Measurements from ENCODE around the gene PIK3R2. TPM values are rescaled to one million over a fixed set of nuclear protein-coding genes. Genes with fewer than 3 reads are reported as not detected.
A peak's percentile ranks its signal among the peaks of the same experiment; 100 is the strongest.

PIK3R2 gene
- total RNA-seq, 1 donor from 2014 or later = 21.6 TPM

DNA sequence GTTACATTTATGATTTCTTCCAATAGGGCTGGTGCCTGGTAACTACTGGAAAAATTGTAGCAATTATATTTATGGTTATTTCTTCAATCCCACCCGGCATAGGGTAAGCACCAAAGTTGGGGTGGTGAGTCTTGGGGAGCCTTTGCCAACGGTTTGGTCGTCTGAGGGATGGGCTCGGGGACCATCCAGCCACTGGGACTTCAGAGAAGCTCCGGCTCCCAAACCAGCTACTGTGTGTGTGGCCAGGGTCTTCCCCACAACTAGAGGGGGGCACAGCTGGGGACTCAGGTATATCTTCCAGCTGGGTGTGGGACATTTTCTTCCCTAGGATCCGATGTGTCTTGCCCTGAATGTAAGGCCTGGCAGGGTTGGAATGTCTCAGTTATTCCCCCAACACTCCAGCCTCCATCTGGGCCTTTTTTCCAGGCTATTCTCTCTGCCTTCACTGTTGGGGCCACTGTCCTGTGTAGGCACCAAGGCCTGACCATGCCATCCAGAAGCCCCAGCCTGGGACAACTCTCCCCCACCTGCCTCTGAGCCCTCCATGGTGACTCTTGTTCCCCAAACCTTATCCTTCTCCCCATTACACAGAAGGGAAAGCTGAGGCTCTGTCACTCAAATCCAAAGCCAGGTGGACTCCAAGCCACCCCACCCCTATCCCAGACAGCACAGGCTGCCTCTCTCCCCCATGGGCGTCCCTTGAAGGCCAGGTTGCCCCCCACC is 19.5 kb downstream of the PIK3R2 start:
- intact Hi-C loops (cut with DNase I) = no loop called here

GRCh38 chr19:18173054-18173571 is 20.1 kb downstream of the PIK3R2 start:
- no peak for TF ChIP-seq CTCF (IDR thresholded peaks at IDR 0.05)
- Histone ChIP-seq H3K9me3 (no peaks in the 10 kb centered on the region), H3K4me3 (peak overlapping the region; percentile 89), H3K27me3 (ENCODE audit: low read depth) (no peaks in the 10 kb centered on the region), H3K27ac (peak overlapping the region; percentile 81), H3K4me1 (peaks cover 18% of the 10 kb centered on the region), H3K36me3 (peaks cover 38% of the 10 kb centered on the region)
- ATAC-seq (peak; percentile 45 to 77), DNase-seq (peak; percentile 91)
- intact Hi-C loops (cut with DNase I) = no loop called here

More for the DNA sequence above, 19.5 kb downstream of the PIK3R2 start:
- no peak for TF ChIP-seq CTCF (IDR thresholded peaks at IDR 0.05)
- DNase-seq (no peak), ATAC-seq (no peak)
- H3K9me3 ChIP-seq = no peaks in the 10 kb centered on the region
- H3K4me3 ChIP-seq = no peak overlapping the region
- peaks cover 18% of the 10 kb centered on the region for H3K4me1 ChIP-seq
- H3K36me3 ChIP-seq = peaks cover 38% of the 10 kb centered on the region
- peak overlapping the region; percentile 81 for H3K27ac ChIP-seq
- no peaks in the 10 kb centered on the region for H3K27me3 ChIP-seq (ENCODE audit: low read depth)

GRCh38 chr19:18173572-18174288 is 20.8 kb downstream of the PIK3R2 start, which contains the start of gene IFI30:
Gene IFI30 (plus strand): TSS chr19:18173813. CDS start chr19:18173842, 29 bp downstream.
- Histone ChIP-seq H3K9me3 (no peaks in the 10 kb centered on the region), H3K27ac (peak within 1 kb of the TSS; percentile 81), H3K36me3 (peaks cover 34% of the 10 kb centered on the region), H3K4me3 (peak within 1 kb of the TSS; percentile 89), H3K27me3 (ENCODE audit: low read depth) (no peaks in the 10 kb centered on the region), H3K4me1 (peaks cover 18% of the 10 kb centered on the region)
- no peak for TF ChIP-seq CTCF (IDR thresholded peaks at IDR 0.05)
- intact Hi-C loops (cut with DNase I) = no loop called here
- DNase-seq (peak; percentile 92), ATAC-seq (peak; percentile 87 to 89)

DNA sequence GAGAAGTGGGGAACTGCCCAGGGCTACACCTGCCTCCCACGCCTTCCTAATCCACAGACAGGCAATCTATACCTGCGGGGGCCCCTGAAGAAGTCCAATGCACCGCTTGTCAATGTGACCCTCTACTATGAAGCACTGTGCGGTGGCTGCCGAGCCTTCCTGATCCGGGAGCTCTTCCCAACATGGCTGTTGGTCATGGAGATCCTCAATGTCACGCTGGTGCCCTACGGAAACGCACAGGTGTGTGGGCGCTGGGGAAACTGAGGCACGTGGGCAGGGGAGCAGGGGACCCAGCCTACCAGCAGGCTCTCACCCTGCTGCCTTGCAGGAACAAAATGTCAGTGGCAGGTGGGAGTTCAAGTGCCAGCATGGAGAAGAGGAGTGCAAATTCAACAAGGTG is 22.0 kb downstream of the PIK3R2 start:
- ATAC-seq = no peak
- no peak for DNase-seq
- no peaks in the 10 kb centered on the region for H3K27me3 ChIP-seq (ENCODE audit: low read depth)
- no peak for TF ChIP-seq CTCF (IDR thresholded peaks at IDR 0.05)
- intact Hi-C loops (cut with DNase I) = no loop called here
- peaks cover 18% of the 10 kb centered on the region for H3K4me1 ChIP-seq
- H3K36me3 ChIP-seq = peaks cover 27% of the 10 kb centered on the region
- H3K4me3 ChIP-seq = peak overlapping the region; percentile 89
- no peaks in the 10 kb centered on the region for H3K9me3 ChIP-seq
- no peak overlapping the region for H3K27ac ChIP-seq

- H3K9me3 ChIP-seq = no peaks in the 10 kb centered on the region
- H3K4me3 ChIP-seq = peak overlapping the region; percentile 89
- H3K36me3 ChIP-seq = peaks cover 27% of the 10 kb centered on the region
- intact Hi-C loops (cut with DNase I) = no loop called here
- TF ChIP-seq CTCF (IDR thresholded peaks at IDR 0.05) = no peak
- ATAC-seq = no peak
- no peak overlapping the region for H3K27ac ChIP-seq
- DNase-seq = no peak
- H3K4me1 ChIP-seq = peaks cover 17% of the 10 kb centered on the region
- no peaks in the 10 kb centered on the region for H3K27me3 ChIP-seq (ENCODE audit: low read depth)
Observed at GRCh38 chr19:18176367-18177310, 23.7 kb downstream of the PIK3R2 start.
